ENCODE measurements around the gene RBM20. TPM values are rescaled to one million over a fixed set of nuclear protein-coding genes. Genes with fewer than 3 reads are reported as not detected.
"Not testable (repeated sequence)": the region's sequence is repeated elsewhere in the genome, so short reads cannot be mapped to it uniquely, and the experiment has no call there.

Gene RBM20
- total RNA-seq, 2 experiments from 2014 or later = 0.38 to 0.72 TPM

- Mint-ChIP-seq H3K36me3 (ENCODE audit: low read depth) (no peaks in the 10 kb centered on the region), H3K4me1 (ENCODE audit: low read depth) (peaks cover 38% of the 10 kb centered on the region), H3K9me3 (peaks cover 4% of the 10 kb centered on the region), H3K27me3 (no peaks in the 10 kb centered on the region), H3K4me3 (no peak overlapping the region), H3K27ac (no peak overlapping the region)
- DNase-seq (no peak), ATAC-seq (no peak)
- ChIA-PET CTCF (interaction anchor here (1.4 kb wide), 1 partner anchor 9 kb away, joined by 7 read pairs; no protein-coding TSS in a partner anchor), POLR2A (no interaction called here)
- intact Hi-C loops (cut with micrococcal nuclease) = no loop called here
- no peak for TF ChIP-seq CTCF (IDR thresholded peaks at IDR 0.05)
Observed at GRCh38 chr10:110620398-110620719, 23.8 kb upstream of the RBM20 start.

GRCh38 chr10:110623316-110623715 is 20.8 kb upstream of the RBM20 start:
- CTCF ChIA-PET = interaction anchor here (1.0 to 2.1 kb wide), 6 partner anchors 9 to 60 kb away, joined by 3 to 10 read pairs (median 4); no protein-coding TSS in a partner anchor
- POLR2A ChIA-PET = interaction anchor here (0.9 kb wide), 1 partner anchor 14 kb away, joined by 3 read pairs; no protein-coding TSS in a partner anchor
- intact Hi-C loops (cut with micrococcal nuclease); H3K27ac Mint-ChIP-seq; ATAC-seq; H3K4me3 Mint-ChIP-seq; H3K27me3 Mint-ChIP-seq; DNase-seq; H3K9me3 Mint-ChIP-seq; H3K36me3 Mint-ChIP-seq (ENCODE audit: low read depth): not testable (repeated sequence)
- H3K4me1 Mint-ChIP-seq (ENCODE audit: low read depth) = peaks cover 13% of the 10 kb centered on the region

GRCh38 chr10:110625356-110625894 is 18.7 kb upstream of the RBM20 start:
- H3K4me1 Mint-ChIP-seq (ENCODE audit: low read depth) = no peaks in the 10 kb centered on the region
- no peaks in the 10 kb centered on the region for H3K36me3 Mint-ChIP-seq (ENCODE audit: low read depth)
- intact Hi-C loops (cut with micrococcal nuclease) = no loop called here
- no peak for TF ChIP-seq CTCF (IDR thresholded peaks at IDR 0.05)
- CTCF ChIA-PET = no interaction called here
- ATAC-seq (no peak), DNase-seq (no peak)
- peaks cover 3% of the 10 kb centered on the region for H3K27me3 Mint-ChIP-seq
- H3K9me3 Mint-ChIP-seq = peaks cover 4% of the 10 kb centered on the region
- no peak overlapping the region for H3K27ac Mint-ChIP-seq
- POLR2A ChIA-PET = interaction anchor here (0.6 kb wide), 1 partner anchor 165 kb away, joined by 3 read pairs; no protein-coding TSS in a partner anchor
- H3K4me3 Mint-ChIP-seq = no peak overlapping the region

- no peak overlapping the region for H3K4me3 Mint-ChIP-seq
- ChIA-PET CTCF (interaction anchor here (0.7 to 1.1 kb wide), 3 partner anchors 15 to 379 kb away, joined by 3 to 5 read pairs (median 3); no protein-coding TSS in a partner anchor), POLR2A (no interaction called here)
- peaks cover 3% of the 10 kb centered on the region for H3K27me3 Mint-ChIP-seq
- DNase-seq (no peak), ATAC-seq (no peak)
- peaks cover 4% of the 10 kb centered on the region for H3K9me3 Mint-ChIP-seq
- H3K27ac Mint-ChIP-seq = no peak overlapping the region
- H3K36me3 Mint-ChIP-seq (ENCODE audit: low read depth) = no peaks in the 10 kb centered on the region
- intact Hi-C loops (cut with micrococcal nuclease) = no loop called here
- H3K4me1 Mint-ChIP-seq (ENCODE audit: low read depth) = no peaks in the 10 kb centered on the region
- TF ChIP-seq CTCF (IDR thresholded peaks at IDR 0.05) = no peak
Observed at GRCh38 chr10:110625951-110626855, 17.9 kb upstream of the RBM20 start.

GRCh38 chr10:110628161-110628560 is 16.0 kb upstream of the RBM20 start:
- H3K4me1 Mint-ChIP-seq (ENCODE audit: low read depth) = no peaks in the 10 kb centered on the region
- POLR2A ChIA-PET = no interaction called here
- no peak for TF ChIP-seq CTCF (IDR thresholded peaks at IDR 0.05)
- H3K4me3 Mint-ChIP-seq = no peak overlapping the region
- CTCF ChIA-PET = no interaction called here
- no peaks in the 10 kb centered on the region for H3K9me3 Mint-ChIP-seq
- ATAC-seq (no peak), DNase-seq (no peak)
- no peak overlapping the region for H3K27ac Mint-ChIP-seq
- intact Hi-C loops (cut with micrococcal nuclease) = no loop called here
- H3K36me3 Mint-ChIP-seq (ENCODE audit: low read depth) = no peaks in the 10 kb centered on the region
- H3K27me3 Mint-ChIP-seq = peaks cover 3% of the 10 kb centered on the region
